ENCODE measurements around the gene PCP4L1.
"Not testable (repeated sequence)": the region's sequence is repeated elsewhere in the genome, so short reads cannot be mapped to it uniquely, and the experiment has no call there.

DNA sequence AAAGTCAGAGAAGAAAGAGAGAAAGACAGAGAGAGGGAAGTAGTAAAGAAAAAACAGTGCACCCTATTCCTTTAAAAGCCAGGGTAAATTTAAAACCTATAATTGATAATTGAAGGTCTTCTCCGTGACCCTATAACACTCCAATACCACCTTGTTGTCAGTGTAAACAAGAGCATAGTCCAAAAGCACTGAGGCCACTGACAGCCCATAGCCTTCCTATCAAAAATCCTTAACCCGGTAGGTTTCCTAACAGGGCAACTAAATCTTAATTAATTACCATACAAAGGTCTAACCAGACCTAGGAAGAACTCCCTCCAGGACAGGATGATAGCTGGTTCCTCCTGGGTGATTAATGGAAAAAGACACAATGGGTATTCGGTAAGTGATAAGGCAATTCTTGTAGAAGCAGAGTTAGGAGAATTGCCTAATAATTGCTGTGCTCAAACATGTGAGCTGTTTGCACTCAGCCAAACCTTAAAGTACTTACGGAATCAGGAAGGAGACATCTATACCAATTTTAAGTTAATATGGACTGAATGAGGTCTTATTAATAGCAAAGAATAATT is 2.5 kb upstream of the PCP4L1 start:
- not testable (repeated sequence) for TF ChIP-seq POLR2A (IDR thresholded peaks at IDR 0.05; ENCODE audit: low read length); GATA1 (IDR thresholded peaks at IDR 0.05; ENCODE audit: low read depth, low read length)

Measured in erythroblast (primary cell).